SKM-1 (cell line): ENCODE measurements around the gene TTC16.

ENCODE experiments used
- DNase-seq: peaks from one replicate; lab custom pipeline; 2025; ENCODE audit not compliant: unreplicated experiment; lab: John Stamatoyannopoulos, UW

TTC16 gene

GRCh38 chr9:127694890-127695720, 20.8 kb upstream of the TTC16 start:
- DNase-seq = no peak

GRCh38 chr9:127697575-127697974, 18.3 kb upstream of the TTC16 start:
- DNase-seq = no peak

GRCh38 chr9:127698386-127698785, 17.5 kb upstream of the TTC16 start:
- DNase-seq = no peak

- no peak for DNase-seq
These were observed 16.8 kb upstream of the TTC16 start for GRCh38 chr9:127698985-127699670.

- no peak for DNase-seq
These were observed 15.7 kb upstream of the TTC16 start for GRCh38 chr9:127700140-127700539.

GRCh38 chr9:127700594-127701255, 15.2 kb upstream of the TTC16 start:
- DNase-seq = no peak

GRCh38 chr9:127703289-127703946, 12.5 kb upstream of the TTC16 start:
- DNase-seq = no peak

- no peak for DNase-seq
These were observed 10.1 kb upstream of the TTC16 start for GRCh38 chr9:127705577-127706379.

- DNase-seq = no peak
These were observed 9.0 kb upstream of the TTC16 start, which contains the start of gene CFAP157 for GRCh38 chr9:127706836-127707241. Gene CFAP157 (plus strand): TSS chr9:127706988. CDS start chr9:127707032, 44 bp downstream.

GRCh38 chr9:127707766-127708165, 8.1 kb upstream of the TTC16 start:
- DNase-seq = no peak

GRCh38 chr9:127708952-127709587, 6.8 kb upstream of the TTC16 start:
- DNase-seq = no peak

- DNase-seq = no peak
These were observed 5.6 kb upstream of the TTC16 start for GRCh38 chr9:127710204-127710783.

- DNase-seq = no peak
These were observed 4.6 kb upstream of the TTC16 start for GRCh38 chr9:127711226-127711701.

- no peak for DNase-seq
These were observed 4.0 kb upstream of the TTC16 start for GRCh38 chr9:127711831-127712274.

GRCh38 chr9:127712371-127712770, 3.5 kb upstream of the TTC16 start:
- DNase-seq = no peak

GRCh38 chr9:127712867-127713266, 3.0 kb upstream of the TTC16 start:
- no peak for DNase-seq

- no peak for DNase-seq
These were observed 1.7 kb upstream of the TTC16 start for GRCh38 chr9:127714020-127714750.

GRCh38 chr9:127714951-127715469, 869 bp upstream of the TTC16 start:
- DNase-seq = no peak
